H1 (cell line): ENCODE data around the gene TSPAN15. TPM values are rescaled to one million over a fixed set of nuclear protein-coding genes. Genes with fewer than 3 reads are reported as not detected.
A peak's percentile ranks its signal among the peaks of the same experiment; 100 is the strongest.

Source experiments
- CTCF ChIA-PET: fragments of 300-600 bp; sonication (Branson Sonifier 250); formaldehyde crosslinking; loops from one replicate; lab custom pipeline; 2021; ENCODE audit not compliant: partially characterized antibody; lab: Charles Lee
- POLR2A ChIA-PET: fragments of 300-600 bp; sonication (Branson Sonifier 250); formaldehyde crosslinking; loops from one replicate; lab custom pipeline; 2021; ENCODE audit warnings: inconsistent platforms; ENCODE audit not compliant: partially characterized antibody; lab: Charles Lee
- DNase-seq, 2 experiments: peaks; one replicate each; pipeline versions ENCODE4 v3.0.0 to v3.0.0-alpha.2; 2010 to 2022; ENCODE audit warnings: low spot score in 2 of 2, low read depth in 1 of 2, mixed read lengths in 1 of 2
- FAIRE-seq: peaks from 2 replicates; lab custom pipeline; 2011; peaks lifted over from hg19 to GRCh38; lab: Jason Lieb, UNC
- H2AFZ ChIP-seq: 2 replicates; pipeline ENCODE4 v1.8.1; 2012; ENCODE audit warnings: low read length, inconsistent platforms
- H2AK5ac ChIP-seq: 2 replicates; pipeline ENCODE4 v1.6.1; 2013; ENCODE audit warnings: low read depth, low read length
- H2BK120ac ChIP-seq: replicated peaks from 2 replicates; pipeline ENCODE3; 2013; ENCODE audit warnings: low read depth, low read length, inconsistent platforms
- H2BK12ac ChIP-seq: 2 replicates; pipeline ENCODE4 v1.6.1; 2013; ENCODE audit warnings: low read depth, low read length
- H2BK15ac ChIP-seq: 2 replicates; pipeline ENCODE4 v1.6.1; 2013; ENCODE audit warnings: low read length
- H2BK20ac ChIP-seq: 2 replicates; pipeline ENCODE4 v1.6.1; 2013; ENCODE audit warnings: low read length
- H2BK5ac ChIP-seq: 2 replicates; pipeline ENCODE4 v1.6.1; 2013; ENCODE audit warnings: low read depth, low read length
- H3K14ac ChIP-seq: 2 replicates; pipeline ENCODE4 v1.6.1; 2013; ENCODE audit warnings: inconsistent platforms; ENCODE audit not compliant: insufficient read length
- H3K18ac ChIP-seq: 2 replicates; pipeline ENCODE4 v1.6.1; 2013; ENCODE audit warnings: low read length; ENCODE audit errors: extremely low read depth
- H3K23ac ChIP-seq: 2 replicates; pipeline ENCODE4 v1.6.1; 2013; ENCODE audit warnings: inconsistent platforms; ENCODE audit not compliant: insufficient read length
- H3K23me2 ChIP-seq: 2 replicates; pipeline ENCODE4 v1.6.1; 2013; ENCODE audit warnings: low read depth, low read length
- H3K27ac ChIP-seq: 2 replicates; pipeline ENCODE4 v1.6.1; 2011; ENCODE audit warnings: low read depth, low read length, inconsistent platforms
- H3K27me3 ChIP-seq, 4 experiments: replicated peaks in 1 of 4; 1 replicate in 1 of 4; 2 replicates in 3 of 4; pipeline versions ENCODE4 v1.6.1 to v1.8.1; 2011 to 2013; ENCODE audit warnings: low read length in 3 of 4, mild to moderate bottlenecking in 3 of 4, inconsistent platforms in 2 of 4, mixed read lengths in 2 of 4, moderate library complexity in 1 of 4; ENCODE audit not compliant: control insufficient read depth in 3 of 4, insufficient read depth in 3 of 4; ENCODE audit errors: extremely low read depth in 1 of 4
- H3K36me3 ChIP-seq, 4 experiments: 2 replicates each; pipeline versions ENCODE4 v1.6.1 to v1.8.1; 2011 to 2013; ENCODE audit warnings: mild to moderate bottlenecking in 4 of 4, low read length in 3 of 4, moderate library complexity in 2 of 4, control low read depth in 1 of 4, inconsistent platforms in 1 of 4; ENCODE audit not compliant: insufficient read depth in 4 of 4, control insufficient read depth in 2 of 4
- H3K4ac ChIP-seq: replicated peaks from 2 replicates; pipeline ENCODE3; 2013; ENCODE audit warnings: low read length, low read depth, mixed read lengths, inconsistent platforms; ENCODE audit not compliant: insufficient read length
- H3K4me1 ChIP-seq, 4 experiments: replicated peaks in 1 of 4; 1 replicate in 1 of 4; 2 replicates in 3 of 4; pipeline versions ENCODE4 v1.6.1 to v1.8.1; 2011 to 2013; ENCODE audit warnings: low read length in 3 of 4, inconsistent platforms in 2 of 4, mixed read lengths in 1 of 4; ENCODE audit not compliant: insufficient read depth in 4 of 4, control insufficient read depth in 3 of 4
- H3K4me2 ChIP-seq, 2 experiments: 2 replicates each; pipeline versions ENCODE4 v1.6.1 to v1.8.1; 2011 to 2013; ENCODE audit warnings: low read depth in 2 of 2, low read length in 2 of 2, control low read depth in 1 of 2, inconsistent platforms in 1 of 2, mild to moderate bottlenecking in 1 of 2; ENCODE audit not compliant: insufficient read depth in 1 of 2
- H3K4me3 ChIP-seq, 4 experiments: fragments of 200-600, 300-600 bp in 1 of 4; sonication (generic), shearing (Covaris generic), sonication (Bioruptor Twin) in 1 of 4; 2 replicates each; pipeline versions ENCODE4 v1.5.1 to v1.8.1; 2011 to 2016; ENCODE audit warnings: low read length in 4 of 4, low read depth in 3 of 4, control low read depth in 2 of 4, inconsistent platforms in 2 of 4, mild to moderate bottlenecking in 2 of 4, mixed read lengths in 1 of 4, moderate library complexity in 1 of 4; ENCODE audit not compliant: insufficient read depth in 2 of 4; ENCODE audit errors: extremely low read depth in 1 of 4
- H3K56ac ChIP-seq: replicated peaks from 2 replicates; pipeline ENCODE3; 2013; ENCODE audit warnings: low read depth, mild to moderate bottlenecking, mixed read lengths, low read length, inconsistent platforms; ENCODE audit not compliant: insufficient read length
- H3K79me1 ChIP-seq: 2 replicates; pipeline ENCODE4 v1.6.1; 2013; ENCODE audit warnings: low read depth, low read length, control low read depth
- H3K79me2 ChIP-seq, 2 experiments: 2 replicates each; pipeline versions ENCODE4 v1.6.1 to v1.8.1; 2012 to 2013; ENCODE audit warnings: low read length in 2 of 2, mild to moderate bottlenecking in 2 of 2, inconsistent platforms in 1 of 2; ENCODE audit not compliant: insufficient read depth in 2 of 2, control insufficient read depth in 1 of 2
- H3K9ac ChIP-seq, 4 experiments: replicated peaks in 1 of 4; 1 replicate in 1 of 4; 2 replicates in 3 of 4; pipeline versions ENCODE4 v1.6.1 to v1.8.1; 2011 to 2013; ENCODE audit warnings: low read depth in 3 of 4, low read length in 3 of 4, control low read depth in 2 of 4, mild to moderate bottlenecking in 2 of 4, moderate library complexity in 2 of 4, inconsistent platforms in 1 of 4; ENCODE audit errors: extremely low read depth in 1 of 4
- H3K9me3 ChIP-seq, 2 experiments: 2 replicates each; pipeline versions ENCODE4 v1.6.1 to v1.8.1; 2012 to 2013; ENCODE audit warnings: mild to moderate bottlenecking in 2 of 2, moderate library complexity in 2 of 2, control low read depth in 1 of 2, inconsistent platforms in 1 of 2, low read depth in 1 of 2, low read length in 1 of 2, mixed read lengths in 1 of 2; ENCODE audit not compliant: insufficient read depth in 2 of 2
- H4K20me1 ChIP-seq, 2 experiments: replicated peaks in 1 of 2; 2 replicates each; pipeline versions ENCODE3 to v1.8.1; 2011 to 2013; ENCODE audit warnings: inconsistent platforms in 2 of 2, low read length in 2 of 2, mild to moderate bottlenecking in 1 of 2; ENCODE audit not compliant: insufficient read depth in 2 of 2, control insufficient read depth in 1 of 2
- H4K5ac ChIP-seq: 2 replicates; pipeline ENCODE4 v1.6.1; 2013; ENCODE audit warnings: low read length, low read depth, mixed read lengths, inconsistent platforms; ENCODE audit not compliant: insufficient read length
- H4K8ac ChIP-seq: 2 replicates; pipeline ENCODE4 v1.8.0; 2013; ENCODE audit warnings: mild to moderate bottlenecking, moderate library complexity, low read length, inconsistent platforms; ENCODE audit not compliant: insufficient read depth; ENCODE audit errors: extremely low read depth
- H4K91ac ChIP-seq: replicated peaks from 2 replicates; pipeline ENCODE3; 2013; ENCODE audit warnings: low read length, mixed read lengths, inconsistent platforms; ENCODE audit not compliant: insufficient read length
- HDAC2 ChIP-seq, 2 experiments: fragments of 300-600 bp in 1 of 2; sonication (generic) in 1 of 2; IDR thresholded peaks; 2 replicates each; pipeline ENCODE4 v1.6.1; 2011 to 2012; ENCODE audit warnings: low read depth in 2 of 2, low read length in 2 of 2, mild to moderate bottlenecking in 2 of 2, moderate library complexity in 2 of 2, borderline replicate concordance in 1 of 2, inconsistent platforms in 1 of 2
- KDM1A ChIP-seq: fragments of 200-600, 300-600 bp; sonication (generic); IDR thresholded peaks from 2 replicates; pipeline ENCODE4 v1.7.1; 2016; ENCODE audit warnings: mild to moderate bottlenecking, low read length, borderline replicate concordance
- KDM5A ChIP-seq: fragments of 200-600 bp; IDR thresholded peaks from 2 replicates; pipeline ENCODE4 v1.7.1; 2012; ENCODE audit warnings: mild to moderate bottlenecking, low read length, inconsistent platforms, mixed read lengths
- POU5F1 ChIP-seq: IDR thresholded peaks from 2 replicates; pipeline ENCODE4 v1.6.1; 2011; ENCODE audit warnings: low read depth, mild to moderate bottlenecking, low read length, moderate library complexity
- RAD21 ChIP-seq, 2 experiments: IDR thresholded peaks in 1 of 2; conservative IDR thresholded peaks in 1 of 2; 2 replicates each; pipeline ENCODE4 v1.6.1; 2011; ENCODE audit warnings: low read depth in 2 of 2, low read length in 2 of 2, improper control_type of control experiment in 1 of 2, inconsistent platforms in 1 of 2, mild to moderate bottlenecking in 1 of 2, moderate library complexity in 1 of 2
- SP4 ChIP-seq: IDR thresholded peaks from 2 replicates; pipeline ENCODE4 v1.6.1; 2012; ENCODE audit warnings: low read length, inconsistent platforms
- WGBS, 2 experiments: shearing (Covaris generic) in 1 of 2; methylation state at CpG; one replicate each; pipeline versions ENCODE4 v1.1.6 to v1.1.7; 2013 to 2015; ENCODE audit warnings: low lambda C conversion rate in 2 of 2, mixed read lengths in 2 of 2, inconsistent platforms in 1 of 2, low coverage in 1 of 2, missing lambda C conversion rate in 1 of 2; ENCODE audit not compliant: insufficient replicate concordance in 2 of 2, insufficient coverage in 1 of 2, insufficient read length in 1 of 2; ENCODE audit errors: extremely low coverage in 1 of 2, missing lambda C conversion rate in 1 of 2; 5-methylcytosine and 5-hydroxymethylcytosine counted together
- polyA plus RNA-seq, 7 experiments: library from polyadenylated mRNA; depleted of rRNA in 3 of 7; stranded (reverse) in 5 of 7; unstranded in 2 of 7; fragments of >200 nt in 5 of 7; fragments of 200-250 nt in 2 of 7; gene quantifications; 1 replicate in 5 of 7; 2 replicates in 1 of 7; 4 replicates in 1 of 7; pipeline versions ENCODE4 v1.2.1 to v1.2.3, GENCODE V29; 2011 to 2013; ENCODE audit warnings: missing spikeins in 2 of 7, mixed read lengths in 2 of 7
- total RNA-seq: library from RNA; stranded (reverse); fragmentation: NEBNext Ultra II Directional; extraction: Animal tissue kit (Norgen Biotek cat#: 25700); gene quantifications from 2 replicates; pipeline ENCODE4 v1.2.1, GENCODE V29; 2021
- TF ChIP-seq, protein P1 (sequence below): IDR thresholded peaks from 2 replicates; pipeline ENCODE4 v1.6.1; 2012; ENCODE audit warnings: inconsistent platforms
- TF ChIP-seq, protein P2 (sequence below), 3 experiments: IDR thresholded peaks; 1 replicate in 2 of 3; 2 replicates in 1 of 3; pipeline versions ENCODE4 v1.5.1 to v1.6.1; 2011; ENCODE audit warnings: low read length in 3 of 3, mild to moderate bottlenecking in 3 of 3, inconsistent platforms in 2 of 3, low read depth in 1 of 3, moderate library complexity in 1 of 3; ENCODE audit not compliant: insufficient read depth in 1 of 3; ENCODE audit errors: control extremely low read depth in 1 of 3

TSPAN15 gene
- total and polyA plus RNA-seq, 2 of the 8 experiments (the other 6 are each of a cell fraction or from before 2014, with no cell fraction given): 9.7 to 20.0 TPM

DNA sequence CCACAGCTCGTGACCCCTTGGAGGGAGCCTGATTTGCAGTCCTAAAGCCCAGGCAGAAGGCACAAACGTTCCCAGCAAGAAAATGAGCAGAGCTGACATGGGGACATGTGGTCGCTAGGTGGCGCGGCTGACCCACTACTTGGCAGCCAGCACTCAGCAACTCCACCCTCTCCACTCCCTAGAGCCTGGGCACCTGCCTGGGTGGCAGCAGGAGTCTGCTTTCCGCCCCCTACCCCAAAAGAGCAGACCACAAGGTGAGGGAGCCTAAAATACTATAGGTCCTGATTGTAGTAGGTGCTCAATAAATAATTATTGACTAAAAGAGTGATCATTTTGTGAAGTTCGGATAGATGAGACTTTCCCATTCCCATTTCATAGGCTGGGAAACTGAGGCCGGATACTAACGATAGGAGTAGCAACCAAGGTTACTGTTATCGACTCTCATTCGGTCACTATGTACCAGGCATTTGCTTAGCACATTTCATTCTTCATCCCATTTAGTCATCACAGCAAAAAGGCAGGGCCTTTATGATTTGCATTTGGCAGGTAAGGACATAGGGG is 64.5 kb downstream of the TSPAN15 start:
- no peak overlapping the region for H3K14ac ChIP-seq
- no peak overlapping the region for H3K4ac ChIP-seq
- no peak overlapping the region for H4K91ac ChIP-seq
- H4K8ac ChIP-seq: no peak overlapping the region
- CTCF ChIA-PET: interaction anchor here (0.6 to 28.6 kb wide), 69 partner anchors 8 to 984 kb away, joined by 3 to 1068 read pairs (median 5); partner anchors contain the start of genes COL13A1, FAM241B, NEUROG3 and TSPAN15
- no peak overlapping the region for H3K4me3 ChIP-seq
- 0 out of 4 replicates have a peak, but pooled peaks cover 0 to 3% of the 10 kb centered on the region in 2 experiments for H3K9me3 ChIP-seq
- H3K79me1 ChIP-seq: no peaks in the 10 kb centered on the region
- H3K18ac ChIP-seq: no peak overlapping the region
- no peaks in the 10 kb centered on the region for H3K23me2 ChIP-seq
- H3K79me2 ChIP-seq: no peaks in the 10 kb centered on the region
- no peaks in the 10 kb centered on the region for H3K27me3 ChIP-seq
- no peak overlapping the region for H3K4me2 ChIP-seq
- H3K56ac ChIP-seq: no peak overlapping the region
- H2BK120ac ChIP-seq: no peak overlapping the region
- H2BK15ac ChIP-seq: no peak overlapping the region
- H2AK5ac ChIP-seq: no peak overlapping the region
- no peak overlapping the region for H4K5ac ChIP-seq
- H3K36me3 ChIP-seq: no peaks in the 10 kb centered on the region; a peak in 1 of 8 replicates
- H3K4me1 ChIP-seq: peaks cover 0 to 2% (median 0%) of the 10 kb centered on the region in 4 experiments; a peak in 2 of 7 replicates
- H2BK12ac ChIP-seq: no peak overlapping the region
- 30% methylated on average over 11 of the region's 11 CpGs; no CpG with 5 or more reads in 1 of the 2 experiments for WGBS, 2 experiments
- POLR2A ChIA-PET: interaction anchor here (0.7 to 6.1 kb wide), 4 partner anchors 19 to 121 kb away, joined by 3 to 59 read pairs (median 5); partner anchors contain the start of gene NEUROG3
- peak; percentile 63 to 90 for DNase-seq
- no peak overlapping the region for H3K23ac ChIP-seq
- no peak overlapping the region for H2BK20ac ChIP-seq
- H2BK5ac ChIP-seq: no peak overlapping the region
- no peak overlapping the region for H2AFZ ChIP-seq
- H4K20me1 ChIP-seq: no peaks in the 10 kb centered on the region
- TF ChIP-seq RAD21 (IDR thresholded peaks at IDR 0.05 in 1 of 2, conservative IDR thresholded peaks at IDR 0.05 in 1 of 2; ENCODE audit: low read depth in 2 of 2, low read length in 2 of 2) (peak; percentile 98 to 99), KDM5A (no peak), KDM1A (peak; percentile 89; the same call in 1 of the 2 replicates), HDAC2 (IDR thresholded peaks at IDR 0.05; ENCODE audit: borderline replicate concordance in 1 of 2, low read depth in 2 of 2, low read length in 2 of 2) (0 out of 4 replicates have a peak, but pooled peaks of 1 of the 2 experiments have one; percentile 31), POU5F1 (no peak), SP4 (peak; percentile 78; the same call in 1 of the 2 replicates)
- TF ChIP-seq, protein P1, sequence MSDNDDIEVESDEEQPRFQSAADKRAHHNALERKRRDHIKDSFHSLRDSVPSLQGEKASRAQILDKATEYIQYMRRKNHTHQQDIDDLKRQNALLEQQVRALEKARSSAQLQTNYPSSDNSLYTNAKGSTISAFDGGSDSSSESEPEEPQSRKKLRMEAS: peak; percentile 11; the same call in 1 of the 2 replicates
- TF ChIP-seq, protein P2, sequence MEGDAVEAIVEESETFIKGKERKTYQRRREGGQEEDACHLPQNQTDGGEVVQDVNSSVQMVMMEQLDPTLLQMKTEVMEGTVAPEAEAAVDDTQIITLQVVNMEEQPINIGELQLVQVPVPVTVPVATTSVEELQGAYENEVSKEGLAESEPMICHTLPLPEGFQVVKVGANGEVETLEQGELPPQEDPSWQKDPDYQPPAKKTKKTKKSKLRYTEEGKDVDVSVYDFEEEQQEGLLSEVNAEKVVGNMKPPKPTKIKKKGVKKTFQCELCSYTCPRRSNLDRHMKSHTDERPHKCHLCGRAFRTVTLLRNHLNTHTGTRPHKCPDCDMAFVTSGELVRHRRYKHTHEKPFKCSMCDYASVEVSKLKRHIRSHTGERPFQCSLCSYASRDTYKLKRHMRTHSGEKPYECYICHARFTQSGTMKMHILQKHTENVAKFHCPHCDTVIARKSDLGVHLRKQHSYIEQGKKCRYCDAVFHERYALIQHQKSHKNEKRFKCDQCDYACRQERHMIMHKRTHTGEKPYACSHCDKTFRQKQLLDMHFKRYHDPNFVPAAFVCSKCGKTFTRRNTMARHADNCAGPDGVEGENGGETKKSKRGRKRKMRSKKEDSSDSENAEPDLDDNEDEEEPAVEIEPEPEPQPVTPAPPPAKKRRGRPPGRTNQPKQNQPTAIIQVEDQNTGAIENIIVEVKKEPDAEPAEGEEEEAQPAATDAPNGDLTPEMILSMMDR (IDR thresholded peaks at IDR 0.05; ENCODE audit: control extremely low read depth in 1 of 3, insufficient read depth in 1 of 3, low read depth in 1 of 3, low read length in 3 of 3): peak; percentile 96 to 98 (median 97)
- TF ChIP-seq, all 59 proteins: peak for 6
- no peak overlapping the region for H3K27ac ChIP-seq
- FAIRE-seq: no peak
- H3K9ac ChIP-seq: no peak overlapping the region
